ENCODE measurements around the gene MORN4.

DNA sequence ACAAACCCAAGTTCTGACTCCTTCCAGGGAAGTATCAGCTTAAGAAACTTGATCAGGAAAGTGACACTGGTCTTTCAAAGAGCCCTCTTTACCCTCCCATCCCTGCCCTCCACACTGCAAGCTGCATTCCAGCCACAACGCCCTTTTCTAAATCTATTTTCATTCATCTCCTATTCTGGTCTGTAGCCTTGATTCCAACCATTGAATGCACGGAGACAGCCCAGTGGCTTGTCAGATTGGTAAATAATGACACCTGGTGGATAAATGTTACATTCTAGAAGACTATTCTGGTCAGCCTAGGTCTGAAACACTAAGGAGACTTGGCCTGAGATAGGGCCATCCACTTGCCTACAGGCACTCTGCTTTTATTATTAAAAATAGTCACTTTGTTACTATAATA, 20.9 kb downstream of the MORN4 start:
- TF ChIP-seq, protein P1, sequence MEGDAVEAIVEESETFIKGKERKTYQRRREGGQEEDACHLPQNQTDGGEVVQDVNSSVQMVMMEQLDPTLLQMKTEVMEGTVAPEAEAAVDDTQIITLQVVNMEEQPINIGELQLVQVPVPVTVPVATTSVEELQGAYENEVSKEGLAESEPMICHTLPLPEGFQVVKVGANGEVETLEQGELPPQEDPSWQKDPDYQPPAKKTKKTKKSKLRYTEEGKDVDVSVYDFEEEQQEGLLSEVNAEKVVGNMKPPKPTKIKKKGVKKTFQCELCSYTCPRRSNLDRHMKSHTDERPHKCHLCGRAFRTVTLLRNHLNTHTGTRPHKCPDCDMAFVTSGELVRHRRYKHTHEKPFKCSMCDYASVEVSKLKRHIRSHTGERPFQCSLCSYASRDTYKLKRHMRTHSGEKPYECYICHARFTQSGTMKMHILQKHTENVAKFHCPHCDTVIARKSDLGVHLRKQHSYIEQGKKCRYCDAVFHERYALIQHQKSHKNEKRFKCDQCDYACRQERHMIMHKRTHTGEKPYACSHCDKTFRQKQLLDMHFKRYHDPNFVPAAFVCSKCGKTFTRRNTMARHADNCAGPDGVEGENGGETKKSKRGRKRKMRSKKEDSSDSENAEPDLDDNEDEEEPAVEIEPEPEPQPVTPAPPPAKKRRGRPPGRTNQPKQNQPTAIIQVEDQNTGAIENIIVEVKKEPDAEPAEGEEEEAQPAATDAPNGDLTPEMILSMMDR (IDR thresholded peaks at IDR 0.05), result peak; percentile 40 to 70 (median 53)
- no peak for TF ChIP-seq POLR2A (IDR thresholded peaks at IDR 0.05)
